GM21423 (cell line): ENCODE measurements around the gene EFNA4.

Experiments
- ATAC-seq: cut with Tn5 transposase; IDR thresholded peaks from one replicate; pipeline ENCODE4 v1.9.1; 2021; ENCODE audit warnings: mild to moderate bottlenecking, moderate library complexity; ENCODE audit not compliant: unreplicated experiment

EFNA4 gene

DNA sequence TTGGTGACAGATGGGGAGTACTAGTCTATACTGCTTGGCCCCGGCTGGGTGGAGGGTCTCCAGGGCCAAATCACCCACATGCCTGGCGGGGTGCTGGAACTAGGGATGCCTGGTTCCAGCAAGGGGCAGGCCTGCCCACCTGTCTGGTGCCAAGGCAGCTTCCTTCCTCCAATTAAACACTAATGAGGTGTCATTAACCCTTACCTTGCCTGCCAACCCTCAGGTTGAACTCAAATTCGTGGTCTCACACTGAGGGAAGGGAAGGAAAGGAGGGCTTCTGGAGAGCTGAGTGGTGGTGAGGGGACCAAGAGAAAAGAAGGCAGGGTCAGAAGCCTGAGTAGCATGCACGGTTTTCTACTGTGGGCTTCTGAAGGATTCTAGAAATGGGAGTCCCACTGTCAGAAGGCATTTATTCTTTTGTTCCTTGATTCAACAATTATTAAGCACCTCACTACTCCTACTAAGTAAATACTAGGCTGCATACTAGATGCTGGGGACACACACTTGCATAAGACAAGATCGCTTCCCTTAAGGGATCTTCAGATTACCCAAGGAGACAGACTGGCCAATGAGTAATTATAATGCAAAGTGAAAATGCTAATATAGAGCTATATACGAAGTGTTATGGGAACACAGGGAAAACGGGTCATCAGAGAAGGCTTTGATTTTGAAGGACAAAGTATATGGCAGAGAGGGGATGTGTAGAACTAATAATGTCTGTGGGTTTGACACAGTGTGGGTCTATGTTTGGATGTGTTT is 9.2 kb downstream of the EFNA4 start:
- ATAC-seq, result no peak

DNA sequence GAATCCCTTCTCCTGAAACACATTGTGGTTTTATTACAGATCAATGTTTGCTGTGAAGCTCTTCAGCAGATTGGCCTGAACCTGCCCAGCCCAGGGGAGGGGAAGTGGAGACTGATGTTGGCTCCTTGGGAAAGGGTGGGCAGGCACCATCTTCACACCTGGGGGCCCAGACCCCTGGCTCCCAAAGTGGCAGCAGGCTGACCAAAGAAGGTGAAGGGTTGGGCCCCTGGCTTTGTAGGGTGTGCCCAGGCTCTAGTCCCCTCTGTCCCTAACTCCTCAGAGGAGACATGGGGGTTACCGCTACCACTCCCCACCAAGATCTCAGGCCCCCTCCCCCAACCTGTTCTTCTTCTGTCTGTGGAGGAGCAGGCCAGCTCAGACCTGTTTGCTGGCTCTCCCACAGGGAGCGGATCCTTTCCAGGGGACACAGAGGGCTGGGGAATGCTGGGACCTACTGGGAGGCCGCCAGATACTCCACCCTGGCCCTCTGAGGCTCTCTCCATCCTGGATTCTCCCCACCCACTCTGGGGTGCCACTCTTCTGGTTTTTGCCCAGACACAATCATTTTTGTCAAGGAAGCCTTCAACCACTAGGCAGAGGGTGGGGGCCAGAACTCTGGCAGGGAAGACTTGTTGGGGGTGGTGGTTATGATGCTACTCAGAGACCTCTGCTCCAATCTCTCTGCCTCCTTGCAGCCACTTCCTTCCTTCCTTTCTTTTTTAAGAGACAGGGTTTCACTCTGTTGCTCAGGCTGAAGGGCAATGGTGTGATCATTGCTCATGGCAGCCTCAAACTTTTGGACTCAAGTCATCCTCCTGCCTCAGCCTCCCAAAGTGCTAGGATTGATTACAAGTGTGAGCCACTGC is 10.1 kb downstream of the EFNA4 start:
- ATAC-seq, result no peak

DNA sequence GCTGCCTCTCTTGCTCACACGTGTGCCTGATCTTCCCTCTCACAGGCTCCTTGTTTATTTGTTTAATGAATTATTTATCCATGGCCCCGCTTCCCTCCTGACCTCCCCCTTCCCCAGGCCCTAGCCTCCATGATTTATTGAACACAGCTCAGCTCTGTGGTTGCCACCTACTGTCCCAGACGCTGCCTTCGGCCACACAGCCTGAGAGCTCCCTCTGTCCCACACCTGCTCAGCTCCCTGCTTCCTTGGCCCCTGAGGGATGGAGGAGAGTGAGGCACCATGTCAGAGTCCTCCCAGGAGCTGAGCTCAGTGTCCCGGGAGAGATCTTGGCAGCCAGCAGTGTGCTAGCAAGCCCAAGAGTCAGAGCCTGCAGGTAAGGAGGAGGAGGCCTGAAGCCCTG is 12.0 kb downstream of the EFNA4 start:
- no peak for ATAC-seq

DNA sequence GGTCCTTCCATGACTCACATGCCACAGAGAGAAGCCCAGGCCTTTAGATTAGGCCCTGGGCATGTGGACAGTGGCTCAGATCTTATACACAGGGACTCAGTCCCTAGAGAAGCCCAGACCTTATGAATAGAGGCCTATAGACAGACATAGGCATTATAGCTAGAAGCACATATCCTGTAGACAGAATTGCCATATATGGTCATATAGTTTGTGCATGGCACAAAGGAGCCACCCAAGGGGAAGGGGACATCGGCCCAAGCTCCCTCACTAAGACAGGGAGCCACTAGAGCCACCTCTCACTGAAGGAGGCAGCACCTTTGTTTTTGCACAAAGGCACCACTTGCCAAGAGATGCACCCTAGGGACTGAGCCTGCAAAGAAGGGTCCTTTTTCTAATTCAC is 12.8 kb downstream of the EFNA4 start:
- ATAC-seq, result no peak

DNA sequence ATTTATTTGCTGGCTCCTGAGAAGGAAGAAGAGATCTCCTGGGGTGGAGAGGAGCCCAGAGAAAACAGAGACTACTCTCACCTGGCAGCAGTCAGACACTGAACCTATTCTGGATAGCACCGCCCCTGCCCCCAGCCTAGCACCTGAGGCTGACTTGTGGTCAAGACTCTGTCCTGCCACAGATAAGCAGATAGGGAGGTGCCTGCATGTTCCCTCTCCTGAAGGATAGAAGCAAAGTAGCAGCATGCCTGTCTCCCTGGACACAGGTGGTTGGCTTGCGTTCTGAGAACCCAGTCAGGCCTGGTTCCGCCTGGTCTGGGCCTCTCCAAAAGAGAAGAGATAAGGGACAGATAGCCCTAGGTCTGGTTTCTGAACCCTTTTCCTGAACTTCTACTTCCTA is 13.8 kb downstream of the EFNA4 start:
- no peak for ATAC-seq

DNA sequence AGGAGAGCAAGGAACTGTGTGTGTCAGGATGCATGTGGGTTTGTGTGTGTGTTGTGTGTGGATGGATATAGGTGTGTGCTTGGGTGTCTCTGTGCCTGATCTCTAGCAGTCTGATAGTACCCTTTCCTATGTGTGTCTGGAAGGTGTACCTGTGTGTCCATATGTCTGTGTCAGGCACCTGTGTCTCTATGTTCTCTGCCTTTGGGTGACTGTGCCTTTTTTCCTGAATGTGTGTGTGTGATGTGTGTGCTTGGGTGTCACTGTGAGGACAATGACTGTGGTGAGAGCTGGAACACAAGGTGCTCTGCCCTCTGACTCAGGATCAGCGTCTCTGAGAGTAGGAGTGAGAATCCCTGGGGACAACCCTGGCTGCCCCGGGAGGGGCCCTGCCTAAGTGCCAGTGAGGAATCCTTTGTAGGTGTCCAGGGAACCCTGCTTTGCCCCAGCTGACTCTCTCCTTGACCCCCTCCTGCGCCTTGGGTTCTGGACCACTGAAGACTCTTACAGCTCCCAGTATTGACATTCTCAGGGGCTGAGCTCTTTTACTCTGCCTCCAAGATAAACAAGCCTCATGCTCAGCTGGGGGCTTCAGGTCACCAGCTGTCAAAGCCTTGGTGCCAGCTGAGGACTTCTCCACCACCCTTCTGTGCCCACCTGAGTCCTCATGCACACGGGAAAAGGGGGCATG is 14.4 kb downstream of the EFNA4 start:
- ATAC-seq, result no peak

DNA sequence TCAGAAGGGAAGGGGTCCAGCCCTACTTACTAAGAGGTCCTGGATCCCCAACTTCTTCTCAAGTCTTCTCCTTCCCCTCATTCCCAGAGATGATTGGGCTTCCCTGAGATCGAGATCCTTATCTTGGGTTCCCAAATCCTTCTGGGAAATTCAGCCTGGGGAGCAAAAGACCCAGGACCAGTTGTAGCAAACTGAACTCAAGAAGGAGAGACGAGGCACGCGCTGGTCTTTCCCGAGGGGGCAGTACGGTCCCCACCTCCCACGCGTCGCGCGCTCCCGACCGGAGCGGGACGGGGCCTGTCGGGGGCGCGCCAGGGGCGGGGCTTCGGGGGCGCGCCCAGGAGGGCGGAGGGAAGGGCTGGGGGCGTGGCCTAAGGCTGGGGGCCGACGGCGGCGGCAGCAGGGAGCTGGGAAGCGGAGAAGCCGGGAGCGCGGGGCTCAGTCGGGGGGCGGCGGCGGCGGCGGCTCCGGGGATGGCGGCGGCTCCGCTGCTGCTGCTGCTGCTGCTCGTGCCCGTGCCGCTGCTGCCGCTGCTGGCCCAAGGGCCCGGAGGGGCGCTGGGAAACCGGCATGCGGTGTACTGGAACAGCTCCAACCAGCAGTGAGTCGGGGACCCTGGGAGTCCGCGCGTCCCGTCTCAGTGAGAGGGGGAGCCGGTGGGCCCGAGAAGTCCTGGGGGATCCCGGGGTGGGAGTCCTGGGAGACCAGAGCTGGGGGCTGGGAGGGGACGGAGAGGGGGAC is 15.1 kb downstream of the EFNA4 start, which contains the start of gene EFNA3:
TSS of gene EFNA3 (plus strand) at position 369 of the 741 bp plus-strand sequence. CDS start at position 474, 105 bp downstream.
- ATAC-seq, result no peak

DNA sequence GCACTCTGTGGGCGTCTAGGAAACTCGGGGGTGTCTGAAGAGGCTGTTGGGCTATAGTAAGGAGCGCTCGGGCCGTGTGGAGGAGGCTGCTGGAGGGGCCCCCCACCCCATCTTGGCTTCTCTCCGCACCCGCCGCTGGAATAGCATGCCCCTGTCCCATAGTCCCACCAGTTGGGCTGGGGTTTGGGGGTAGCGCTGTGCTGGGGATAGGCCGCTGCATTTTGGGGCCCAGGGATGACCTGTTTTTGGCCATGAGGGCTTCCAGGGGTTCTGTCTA is 15.6 kb downstream of the EFNA4 start:
- no peak for ATAC-seq

DNA sequence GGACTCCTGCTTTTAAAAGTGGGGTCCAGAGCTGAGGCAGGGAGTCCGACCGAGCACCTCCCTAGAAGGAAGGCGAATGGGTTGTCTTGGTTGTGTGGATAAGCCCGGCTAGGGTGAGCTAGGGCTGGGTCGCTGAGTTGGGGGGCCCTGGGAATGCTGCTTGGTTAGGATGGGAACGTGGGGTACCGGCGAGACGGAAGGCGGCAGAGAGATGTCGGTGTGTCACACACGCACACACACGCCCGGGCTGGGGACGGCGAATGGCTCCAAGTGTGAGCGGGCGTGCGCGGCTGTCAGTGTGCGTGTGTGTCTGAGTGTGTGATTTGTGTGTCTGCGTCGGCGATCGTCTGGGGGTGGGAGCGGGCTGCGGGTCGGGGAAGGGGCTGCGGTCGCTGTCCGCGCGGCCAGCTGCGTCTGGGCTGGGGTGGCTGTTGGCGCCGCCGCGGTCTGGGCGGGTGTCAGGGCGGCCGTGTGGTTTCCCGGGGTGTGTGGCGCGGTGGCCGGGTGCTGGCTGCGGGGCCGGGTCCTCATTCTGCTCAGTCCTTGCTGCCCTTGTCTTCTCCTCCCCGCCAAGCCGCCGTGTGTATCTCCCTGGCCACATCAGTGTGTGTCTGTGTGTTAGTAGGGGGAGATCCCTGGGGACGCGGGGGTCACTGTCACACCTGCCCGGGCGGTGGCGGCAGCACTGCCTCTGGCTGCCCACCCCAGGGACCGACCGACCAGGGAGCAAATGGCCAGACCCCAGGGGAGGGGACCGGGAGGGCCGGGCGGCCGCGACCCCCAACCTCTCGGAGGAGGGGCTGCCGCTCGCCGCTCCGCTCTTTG is 16.2 kb downstream of the EFNA4 start:
- ATAC-seq, result no peak

DNA sequence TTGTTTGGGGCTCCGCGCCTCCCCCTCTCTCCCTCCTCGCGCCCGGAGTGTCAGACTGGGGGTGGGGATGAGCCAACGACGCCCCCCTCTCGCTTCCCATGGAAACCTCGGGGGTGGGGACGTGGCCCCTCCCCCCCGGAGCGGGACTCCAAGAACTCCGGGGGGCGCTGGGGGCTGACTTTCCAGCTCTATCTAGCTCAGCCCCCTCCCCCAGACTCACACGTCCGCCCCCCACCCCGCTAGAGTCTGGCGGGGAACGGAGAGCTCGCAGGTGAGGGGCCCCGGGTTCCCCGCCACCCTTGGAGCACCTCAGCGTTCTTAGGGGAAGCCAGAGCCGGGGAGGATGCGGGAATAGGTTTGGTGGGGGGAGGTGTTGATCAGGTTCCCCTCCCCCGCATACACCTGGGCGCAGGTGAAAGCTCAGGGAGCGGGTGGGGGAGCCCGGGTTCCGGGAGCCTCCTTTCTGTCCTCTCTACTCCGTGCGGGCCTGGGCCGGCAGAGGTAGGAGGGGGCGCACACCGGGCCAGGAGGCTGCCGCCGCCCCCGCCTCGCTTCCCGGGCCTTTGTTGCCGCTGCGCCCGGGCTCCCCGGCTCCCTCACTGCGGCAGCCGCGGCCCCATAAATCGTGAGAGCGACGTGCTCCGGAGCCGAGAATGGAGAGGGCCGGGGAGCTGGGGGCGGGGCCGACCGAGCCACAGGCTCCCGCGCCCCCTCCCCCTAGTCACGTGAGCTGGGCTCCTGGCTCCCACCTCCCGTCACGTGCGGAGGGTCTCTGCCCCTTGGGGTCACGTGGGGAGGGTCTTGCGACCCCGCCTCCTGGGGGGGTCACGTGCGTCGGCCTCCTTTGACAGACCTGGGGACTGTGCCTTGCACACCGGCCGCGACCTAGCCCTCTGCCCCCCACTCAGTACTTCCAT is 17.0 kb downstream of the EFNA4 start:
- ATAC-seq, result no peak

DNA sequence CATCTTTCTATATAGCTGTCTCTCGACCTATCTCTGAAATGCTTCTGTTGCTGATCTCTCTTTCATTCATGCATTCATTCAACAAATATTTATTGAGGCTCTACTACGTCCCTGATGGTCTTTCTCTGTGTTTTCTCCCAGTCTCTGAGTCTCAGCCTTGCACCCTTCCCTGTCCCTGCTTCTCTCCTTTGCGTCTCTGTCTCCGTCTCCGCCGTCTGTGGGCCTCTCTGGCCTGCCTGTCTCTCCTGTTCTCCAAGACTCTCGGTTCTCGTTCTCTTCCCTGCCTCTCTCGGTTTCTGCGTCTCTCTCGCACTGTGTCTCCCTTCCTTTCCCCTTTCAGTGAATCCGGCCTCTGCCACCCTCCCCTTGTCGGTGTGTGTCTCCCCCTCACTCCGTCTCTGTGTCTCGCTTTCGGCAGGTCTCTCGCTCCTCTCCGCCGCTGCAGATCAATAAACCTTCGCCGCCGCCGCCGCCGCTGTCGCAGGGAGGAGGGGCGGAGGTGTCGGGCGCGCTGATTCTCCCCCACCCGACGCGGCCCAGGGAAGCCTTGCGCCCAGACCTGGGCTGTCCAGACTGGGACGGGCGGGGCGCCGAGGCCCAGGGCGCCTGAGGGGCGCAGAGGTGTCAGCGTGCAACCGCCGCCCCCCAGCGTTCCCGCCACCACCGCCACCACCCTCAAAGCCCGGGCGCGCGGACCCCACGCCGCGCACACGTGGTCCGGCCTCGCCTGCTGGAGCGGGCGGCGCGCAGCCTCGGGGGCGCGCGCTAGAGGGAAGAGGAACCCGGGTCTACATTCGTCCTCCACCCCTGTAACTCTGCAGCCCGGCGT is 18.1 kb downstream of the EFNA4 start:
- ATAC-seq, result no peak

DNA sequence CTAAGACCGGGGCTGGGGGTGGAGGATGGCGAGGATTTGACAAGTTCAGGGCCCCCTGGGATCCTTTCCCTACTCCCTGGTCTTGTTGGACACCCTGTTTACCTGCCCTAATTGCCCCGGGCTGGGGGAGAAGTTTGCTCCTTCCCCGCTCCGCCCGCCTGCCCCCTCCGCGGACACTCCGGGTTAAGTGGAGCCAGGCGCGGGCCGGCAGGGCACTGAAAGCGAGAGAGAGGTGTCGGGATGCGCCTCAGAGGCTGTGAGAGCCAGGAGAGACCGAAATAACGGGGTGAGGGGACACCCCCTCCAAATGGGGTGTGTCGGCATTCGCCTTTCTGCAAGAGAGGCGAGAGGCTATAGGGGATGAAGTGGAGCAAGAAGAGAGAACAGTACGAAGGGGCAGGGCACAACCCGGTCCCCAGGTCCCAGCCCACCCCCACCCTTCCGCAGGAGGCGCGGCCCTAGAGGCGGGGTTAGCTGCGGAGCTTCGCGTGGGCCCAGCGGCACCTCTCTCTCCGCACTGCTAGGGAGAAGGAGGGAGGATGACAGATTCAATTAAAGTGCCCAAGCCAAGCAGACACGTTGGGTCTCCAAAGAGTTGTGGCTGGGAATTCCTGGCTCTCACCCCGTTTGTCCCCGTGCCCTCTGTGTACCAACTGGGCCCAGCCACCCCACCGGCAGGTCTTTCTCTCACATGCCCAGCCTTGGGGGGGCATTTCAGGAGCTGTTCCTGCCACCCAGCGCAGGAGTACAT is 18.9 kb downstream of the EFNA4 start:
- ATAC-seq, result no peak

DNA sequence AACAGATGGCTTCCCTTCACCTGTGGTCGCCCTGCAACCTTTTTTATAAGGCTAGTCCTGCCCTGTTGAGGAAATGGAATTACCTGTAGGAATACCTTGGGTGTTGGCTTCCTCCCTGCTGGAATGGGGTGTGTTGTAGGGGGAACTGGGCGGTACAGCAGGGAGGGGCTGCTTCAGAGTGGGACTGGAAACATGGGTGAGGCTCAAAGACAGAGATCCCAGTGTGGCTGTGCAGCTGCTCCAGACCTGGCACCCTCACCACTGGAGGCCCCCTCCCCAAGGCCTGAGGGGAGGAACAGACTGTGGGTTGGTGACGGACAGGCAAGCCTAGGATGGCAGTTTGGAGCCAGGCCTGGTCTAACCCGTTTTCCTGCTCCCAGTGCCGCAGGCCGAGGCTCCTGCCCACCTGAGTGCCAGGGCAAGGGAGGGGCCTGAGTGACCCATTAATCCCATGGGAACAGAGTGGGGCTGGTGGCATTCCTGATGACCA is 19.6 kb downstream of the EFNA4 start:
- ATAC-seq, result no peak

DNA sequence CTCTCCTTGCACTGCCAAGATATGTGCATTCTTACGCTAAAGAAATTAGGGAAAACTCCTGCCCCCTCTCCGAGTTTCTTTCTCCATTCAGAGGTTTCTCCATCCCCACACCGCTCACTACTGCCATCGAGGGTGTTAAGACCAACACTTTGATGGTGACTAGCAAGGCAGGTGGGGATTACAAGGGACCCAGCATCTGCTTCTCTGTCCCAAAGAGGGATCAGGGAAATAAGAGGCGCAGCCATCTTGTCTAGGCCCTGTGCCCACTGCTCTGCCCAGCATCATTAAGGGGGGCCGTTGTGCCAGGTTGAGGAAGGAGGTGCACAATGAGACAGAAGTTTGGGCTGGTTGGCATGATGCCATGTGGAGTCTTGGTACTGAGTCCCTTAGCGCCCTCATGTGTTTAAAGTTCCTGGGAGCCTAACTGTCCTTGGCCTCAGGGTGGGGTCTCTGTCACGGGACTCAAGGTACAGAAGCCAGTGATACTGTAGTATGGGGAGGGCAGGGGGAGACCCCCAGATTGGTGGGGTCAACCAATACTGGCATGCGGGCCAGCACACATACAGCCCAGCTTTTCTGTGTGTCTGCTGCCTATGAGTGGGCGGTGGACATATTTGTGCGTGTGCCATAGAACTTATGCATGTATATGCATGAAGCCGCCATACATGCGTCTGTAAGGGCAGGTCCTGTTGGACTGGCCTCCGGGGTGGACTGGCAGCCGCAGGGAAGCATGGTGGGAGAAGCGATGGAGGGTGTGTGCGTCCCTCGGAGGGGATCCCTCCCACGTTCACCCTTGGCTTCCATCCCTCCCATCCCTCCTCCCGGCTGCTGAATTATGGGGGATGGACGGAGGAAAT is 20.6 kb downstream of the EFNA4 start:
- ATAC-seq, result no peak

DNA sequence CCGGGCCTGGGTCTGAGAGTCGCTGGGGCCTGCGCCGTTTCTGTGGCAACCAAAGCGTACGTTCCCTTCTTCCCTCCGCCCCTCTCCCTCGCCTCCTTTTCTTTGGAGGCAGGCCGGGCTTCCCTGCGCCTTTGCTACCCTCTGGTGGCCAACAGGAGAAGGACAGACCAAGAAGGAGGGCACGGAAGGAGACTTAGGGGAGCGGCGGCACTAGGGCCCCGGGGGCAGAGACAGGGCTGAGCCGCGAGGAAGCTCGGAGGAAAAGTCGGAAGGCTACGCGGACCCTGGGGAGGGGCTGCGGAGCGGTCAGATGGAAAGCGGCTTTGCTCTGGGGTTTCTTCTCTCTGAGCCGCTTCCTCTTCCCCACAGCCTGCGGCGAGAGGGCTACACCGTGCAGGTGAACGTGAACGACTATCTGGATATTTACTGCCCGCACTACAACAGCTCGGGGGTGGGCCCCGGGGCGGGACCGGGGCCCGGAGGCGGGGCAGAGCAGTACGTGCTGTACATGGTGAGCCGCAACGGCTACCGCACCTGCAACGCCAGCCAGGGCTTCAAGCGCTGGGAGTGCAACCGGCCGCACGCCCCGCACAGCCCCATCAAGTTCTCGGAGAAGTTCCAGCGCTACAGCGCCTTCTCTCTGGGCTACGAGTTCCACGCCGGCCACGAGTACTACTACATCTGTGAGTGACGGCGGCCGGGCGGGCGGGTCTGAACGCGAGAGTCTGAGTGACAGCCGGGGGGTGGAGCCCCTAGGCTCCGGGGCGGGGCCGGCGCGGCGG is 21.4 kb downstream of the EFNA4 start:
- ATAC-seq, result peak; percentile 68
